HCT116 (cell line): ENCODE results near the gene ANKS1A. TPM values are rescaled to one million over a fixed set of nuclear protein-coding genes. Genes with fewer than 3 reads are reported as not detected.

Source experiments
- ATAC-seq: fragments of 200-7000 bp; cut with Tn5 transposase; 2 replicates; pipeline ENCODE4 v1.9.1; 2020; ENCODE audit warnings: mild to moderate bottlenecking, moderate library complexity
- BruUV-seq: library from RNA; stranded (reverse); fragments of 400-500 nt; replicated peaks from 2 replicates; lab custom pipeline; 2021; lab: Mats Ljungman, UMichigan
- CTCF ChIA-PET: fragments of 300-600 bp; sonication (Branson Sonifier 250); formaldehyde crosslinking; loops from one replicate; lab custom pipeline; 2021; ENCODE audit warnings: antibody characterized with exemption; lab: Charles Lee
- POLR2A ChIA-PET: fragments of 300-600, 350-600 bp; sonication (Branson Sonifier 250); formaldehyde crosslinking; loops from one replicate; lab custom pipeline; 2021; ENCODE audit warnings: antibody characterized with exemption; lab: Charles Lee
- RAD21 ChIA-PET, 2 experiments: fragments of 300-600 bp; sonication (Branson Sonifier 250); formaldehyde crosslinking; loops; one replicate each; lab custom pipeline; 2023; ENCODE audit warnings: low total read pairs in 2 of 2; ENCODE audit not compliant: uncharacterized antibody in 2 of 2, unreplicated experiment in 2 of 2, low non-redundant PET in 1 of 2; lab: Charles Lee
- DNase-seq: peaks from one replicate; pipeline ENCODE4 v3.0.0-alpha.2; 2010; ENCODE audit warnings: low read depth, low spot score
- H2AFZ ChIP-seq: fragments of 200-600 bp; shearing (Covaris generic), sonication (generic); 2 replicates; pipeline ENCODE4 v1.6.1; 2017; ENCODE audit warnings: low read depth, mixed run types, mixed read lengths, antibody characterized with exemption, low read length; ENCODE audit not compliant: poor library complexity, severe bottlenecking
- H3K27ac ChIP-seq: 2 replicates; pipeline ENCODE4 v1.5.1; 2012; ENCODE audit warnings: low read depth, low read length
- H3K27me3 ChIP-seq: fragments of 200-600 bp; sonication (generic); 2 replicates; pipeline ENCODE4 v1.6.1; 2016; ENCODE audit warnings: mixed run types, low read length, mixed read lengths; ENCODE audit not compliant: insufficient read depth
- H3K36me3 ChIP-seq, 2 experiments: fragments of 200-500 bp in 1 of 2; fragments of 200-600 bp in 1 of 2; sonication (Bioruptor generic) in 1 of 2; sonication (generic) in 1 of 2; 2 replicates each; pipeline versions ENCODE4 v1.5.1 to v1.6.1; 2014 to 2016; ENCODE audit warnings: low read length in 2 of 2, inconsistent platforms in 1 of 2, mixed read lengths in 1 of 2, mixed run types in 1 of 2; ENCODE audit not compliant: insufficient read depth in 2 of 2, control insufficient read depth in 1 of 2
- H3K4me1 ChIP-seq, 2 experiments: fragments of 200-600 bp in 1 of 2; sonication (generic) in 1 of 2; 2 replicates each; pipeline versions ENCODE4 v1.5.1 to v1.6.1; 2012 to 2017; ENCODE audit warnings: low read length in 2 of 2, inconsistent platforms in 1 of 2, mild to moderate bottlenecking in 1 of 2, mixed read lengths in 1 of 2, mixed run types in 1 of 2, moderate library complexity in 1 of 2; ENCODE audit not compliant: insufficient read depth in 2 of 2, control insufficient read depth in 1 of 2
- H3K4me2 ChIP-seq: fragments of 200-600 bp; sonication (generic); 2 replicates; pipeline ENCODE4 v1.6.1; 2017; ENCODE audit warnings: mixed run types, low read length, mixed read lengths
- H3K4me3 ChIP-seq, 2 experiments: fragments of 200-600 bp in 1 of 2; sonication (generic) in 1 of 2; replicated peaks in 1 of 2; 2 replicates each; pipeline ENCODE4 v1.5.1; 2011 to 2016; ENCODE audit warnings: low read length in 2 of 2, control low read depth in 1 of 2, low read depth in 1 of 2, mild to moderate bottlenecking in 1 of 2, mixed read lengths in 1 of 2, mixed run types in 1 of 2
- H3K79me2 ChIP-seq: fragments of 200-600 bp; sonication (generic); 2 replicates; pipeline ENCODE4 v1.6.1; 2017; ENCODE audit warnings: mild to moderate bottlenecking, mixed run types, low read length, moderate library complexity, mixed read lengths; ENCODE audit not compliant: insufficient read depth
- H3K9ac ChIP-seq: fragments of 200-600 bp; sonication (generic); 2 replicates; pipeline ENCODE4 v1.6.1; 2016; ENCODE audit warnings: low read length, mixed read lengths
- H3K9me2 ChIP-seq: fragments of 200-600 bp; sonication (generic), shearing (Covaris generic); 2 replicates; pipeline ENCODE4 v1.6.1; 2017; ENCODE audit warnings: mixed run types, mild to moderate bottlenecking, moderate library complexity; ENCODE audit not compliant: insufficient read depth
- H3K9me3 ChIP-seq, 2 experiments: fragments of 200-500 bp in 1 of 2; fragments of 200-600 bp in 1 of 2; sonication (Bioruptor generic) in 1 of 2; sonication (generic) in 1 of 2; 2 replicates each; pipeline ENCODE4 v1.6.1; 2014 to 2017; ENCODE audit warnings: low read length in 2 of 2, mixed read lengths in 2 of 2, inconsistent platforms in 1 of 2, low read depth in 1 of 2, mild to moderate bottlenecking in 1 of 2, mixed run types in 1 of 2, moderate library complexity in 1 of 2; ENCODE audit not compliant: control insufficient read depth in 1 of 2, insufficient read depth in 1 of 2
- H4K20me1 ChIP-seq: fragments of 200-600 bp; sonication (generic), shearing (Covaris generic); 2 replicates; pipeline ENCODE4 v1.6.1; 2017; ENCODE audit warnings: mixed run types, mild to moderate bottlenecking, moderate library complexity; ENCODE audit not compliant: insufficient read depth
- CEBPB ChIP-seq: IDR thresholded peaks from 2 replicates; pipeline ENCODE4 v1.6.1; 2012; ENCODE audit warnings: low read depth
- EZH2 ChIP-seq: fragments of 200-600 bp; sonication (generic); IDR thresholded peaks from 2 replicates; pipeline ENCODE4 v1.6.1; 2017; ENCODE audit warnings: antibody characterized with exemption, mixed run types
- RAD21 ChIP-seq: IDR thresholded peaks from 2 replicates; pipeline ENCODE4 v1.6.1; 2012; ENCODE audit warnings: low read depth, mild to moderate bottlenecking
- REST ChIP-seq: IDR thresholded peaks from 2 replicates; pipeline ENCODE4 v1.6.1; 2012; ENCODE audit warnings: low read depth
- SP1 ChIP-seq: IDR thresholded peaks from 2 replicates; pipeline ENCODE4 v1.6.1; 2012; ENCODE audit warnings: low read depth
- SRF ChIP-seq: IDR thresholded peaks from 2 replicates; pipeline ENCODE4 v1.6.1; 2012; ENCODE audit warnings: low read depth
- YY1 ChIP-seq: IDR thresholded peaks from 2 replicates; pipeline ENCODE4 v1.6.1; 2011; ENCODE audit warnings: low read length, low read depth, moderate library complexity, mild to moderate bottlenecking; ENCODE audit not compliant: insufficient replicate concordance; ENCODE audit errors: extremely low read depth
- intact Hi-C: fragments of 100-400 bp; cut with micrococcal nuclease; formaldehyde crosslinking; loops from 2 replicates; pipeline ENCODE4 v1.10.0; 2022
- total RNA-seq: library from RNA; stranded (reverse); gene quantifications from one replicate; pipeline ENCODE4 v1.2.1, GENCODE V29; 2021; ENCODE audit not compliant: unreplicated experiment
- TF ChIP-seq, protein P1 (sequence below), 3 experiments: fragments of 200-600 bp in 1 of 3; sonication (generic) in 1 of 3; IDR thresholded peaks in 2 of 3; conservative IDR thresholded peaks in 1 of 3; 2 replicates each; pipeline ENCODE4 v1.5.1; 2012 to 2017; ENCODE audit warnings: low read depth in 2 of 3, low read length in 2 of 3, antibody characterized with exemption in 1 of 3, borderline replicate concordance in 1 of 3, control low read depth in 1 of 3, mild to moderate bottlenecking in 1 of 3, mixed read lengths in 1 of 3, mixed run types in 1 of 3, moderate library complexity in 1 of 3; ENCODE audit not compliant: insufficient read depth in 1 of 3
- TF ChIP-seq, protein P2 (sequence below): IDR thresholded peaks from 2 replicates; pipeline ENCODE4 v1.6.1; 2012

ANKS1A gene
- total RNA-seq, 1 experiment from 2014 or later = 20.6 TPM

DNA sequence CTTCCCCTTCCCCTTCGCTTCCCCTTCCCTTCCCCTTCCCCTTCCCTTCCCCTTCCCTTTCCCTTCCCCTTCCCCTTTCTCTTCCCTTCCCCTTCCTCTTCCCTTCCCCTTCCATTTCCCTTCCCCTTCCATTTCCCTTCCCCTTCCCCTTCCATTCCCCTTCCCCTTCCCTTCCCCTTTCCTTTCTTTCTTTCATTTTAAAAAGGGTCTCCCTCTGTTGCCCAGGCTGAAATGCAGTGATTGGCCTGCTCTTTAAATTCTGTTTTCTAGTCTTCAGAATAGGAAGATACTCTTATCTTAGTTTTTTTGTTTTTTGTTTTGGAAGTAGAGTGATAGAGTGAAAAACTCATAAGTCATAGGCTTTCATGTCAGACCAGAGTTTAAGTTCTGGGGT lies 85.2 kb downstream of the ANKS1A start:
- DNase-seq = no peak

More for the DNA sequence above, 85.2 kb downstream of the ANKS1A start:
- ChIA-PET POLR2A (no interaction called here), RAD21 (no interaction called here), CTCF (no interaction called here)
- H3K9ac ChIP-seq = no peak overlapping the region
- peaks cover 5 to 6% of the 10 kb centered on the region in 2 experiments; a peak in 2 of 4 replicates for H3K36me3 ChIP-seq
- no peaks in the 10 kb centered on the region for H4K20me1 ChIP-seq
- TF ChIP-seq SP1 = no peak
- TF ChIP-seq RAD21 = no peak
- no peak for TF ChIP-seq YY1
- no peak for TF ChIP-seq SRF
- TF ChIP-seq EZH2 = no peak
- TF ChIP-seq CEBPB = no peak
- TF ChIP-seq, protein P1, sequence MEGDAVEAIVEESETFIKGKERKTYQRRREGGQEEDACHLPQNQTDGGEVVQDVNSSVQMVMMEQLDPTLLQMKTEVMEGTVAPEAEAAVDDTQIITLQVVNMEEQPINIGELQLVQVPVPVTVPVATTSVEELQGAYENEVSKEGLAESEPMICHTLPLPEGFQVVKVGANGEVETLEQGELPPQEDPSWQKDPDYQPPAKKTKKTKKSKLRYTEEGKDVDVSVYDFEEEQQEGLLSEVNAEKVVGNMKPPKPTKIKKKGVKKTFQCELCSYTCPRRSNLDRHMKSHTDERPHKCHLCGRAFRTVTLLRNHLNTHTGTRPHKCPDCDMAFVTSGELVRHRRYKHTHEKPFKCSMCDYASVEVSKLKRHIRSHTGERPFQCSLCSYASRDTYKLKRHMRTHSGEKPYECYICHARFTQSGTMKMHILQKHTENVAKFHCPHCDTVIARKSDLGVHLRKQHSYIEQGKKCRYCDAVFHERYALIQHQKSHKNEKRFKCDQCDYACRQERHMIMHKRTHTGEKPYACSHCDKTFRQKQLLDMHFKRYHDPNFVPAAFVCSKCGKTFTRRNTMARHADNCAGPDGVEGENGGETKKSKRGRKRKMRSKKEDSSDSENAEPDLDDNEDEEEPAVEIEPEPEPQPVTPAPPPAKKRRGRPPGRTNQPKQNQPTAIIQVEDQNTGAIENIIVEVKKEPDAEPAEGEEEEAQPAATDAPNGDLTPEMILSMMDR (IDR thresholded peaks at IDR 0.05 in 2 of 3, conservative IDR thresholded peaks at IDR 0.05 in 1 of 3; ENCODE audit: borderline replicate concordance in 1 of 3, insufficient read depth in 1 of 3, low read depth in 2 of 3, low read length in 2 of 3) = no peak
- TF ChIP-seq, protein P2, sequence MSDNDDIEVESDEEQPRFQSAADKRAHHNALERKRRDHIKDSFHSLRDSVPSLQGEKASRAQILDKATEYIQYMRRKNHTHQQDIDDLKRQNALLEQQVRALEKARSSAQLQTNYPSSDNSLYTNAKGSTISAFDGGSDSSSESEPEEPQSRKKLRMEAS = no peak
- no peak for TF ChIP-seq REST
- H3K4me3 ChIP-seq = no peak overlapping the region
- ATAC-seq = no peak
- H2AFZ ChIP-seq = no peak overlapping the region
- H3K4me2 ChIP-seq = no peak overlapping the region
- H3K27ac ChIP-seq = no peak overlapping the region
- H3K9me3 ChIP-seq = no peaks in the 10 kb centered on the region
- H3K27me3 ChIP-seq = no peaks in the 10 kb centered on the region
- intact Hi-C loops = no loop called here
- BruUV-seq = no TSS peak
- no peaks in the 10 kb centered on the region for H3K4me1 ChIP-seq
- no peaks in the 10 kb centered on the region for H3K9me2 ChIP-seq
- no peaks in the 10 kb centered on the region for H3K79me2 ChIP-seq
